T follicular helper cell (primary cell): Measurements from ENCODE around the gene PLCB1.
"Not testable (repeated sequence)": the region's sequence is repeated elsewhere in the genome, so short reads cannot be mapped to it uniquely, and the experiment has no call there.

Source experiments
- DNase-seq: peaks from one replicate; pipeline ENCODE4 v3.0.0-alpha.2; 2020; ENCODE audit warnings: low read depth

PLCB1 gene

GRCh38 chr20:8608470-8608869 is 476.4 kb downstream of the PLCB1 start:
- DNase-seq = no peak

GRCh38 chr20:8616792-8617191 is 484.7 kb downstream of the PLCB1 start:
- no peak for DNase-seq

- DNase-seq = no peak
Observed at GRCh38 chr20:8621001-8621400, 488.9 kb downstream of the PLCB1 start.

GRCh38 chr20:8624046-8624445 is 492.0 kb downstream of the PLCB1 start:
- no peak for DNase-seq

GRCh38 chr20:8624616-8625015 is 492.6 kb downstream of the PLCB1 start:
- no peak for DNase-seq

- no peak for DNase-seq
Observed at GRCh38 chr20:8627340-8628004, 495.4 kb downstream of the PLCB1 start.

- no peak for DNase-seq
Observed at GRCh38 chr20:8631271-8631670, 499.2 kb downstream of the PLCB1 start.

GRCh38 chr20:8633366-8633765 is 501.3 kb downstream of the PLCB1 start:
- DNase-seq = no peak

- no peak for DNase-seq
Observed at GRCh38 chr20:8635048-8635572, 503.0 kb downstream of the PLCB1 start.

GRCh38 chr20:8635837-8636236 is 503.8 kb downstream of the PLCB1 start:
- no peak for DNase-seq

- no peak for DNase-seq
Observed at GRCh38 chr20:8639112-8639778, 507.2 kb downstream of the PLCB1 start.

- no peak for DNase-seq
Observed at GRCh38 chr20:8640461-8640860, 508.4 kb downstream of the PLCB1 start.

- DNase-seq = no peak
Observed at GRCh38 chr20:8642247-8642646, 510.2 kb downstream of the PLCB1 start.

GRCh38 chr20:8644468-8644867 is 512.4 kb downstream of the PLCB1 start:
- DNase-seq = not testable (repeated sequence)

GRCh38 chr20:8645326-8645725 is 513.3 kb downstream of the PLCB1 start:
- DNase-seq = no peak

GRCh38 chr20:8646033-8646441 is 514.0 kb downstream of the PLCB1 start:
- DNase-seq = no peak

GRCh38 chr20:8646716-8647115 is 514.6 kb downstream of the PLCB1 start:
- no peak for DNase-seq

GRCh38 chr20:8647961-8648441 is 515.9 kb downstream of the PLCB1 start:
- no peak for DNase-seq

GRCh38 chr20:8648466-8648865 is 516.4 kb downstream of the PLCB1 start:
- no peak for DNase-seq

GRCh38 chr20:8652396-8652795 is 520.3 kb downstream of the PLCB1 start:
- DNase-seq = no peak

GRCh38 chr20:8654486-8654885 is 522.4 kb downstream of the PLCB1 start:
- no peak for DNase-seq

GRCh38 chr20:8656335-8656734 is 524.3 kb downstream of the PLCB1 start:
- DNase-seq = no peak

- no peak for DNase-seq
Observed at GRCh38 chr20:8657664-8658063, 525.6 kb downstream of the PLCB1 start.
